GM23338 (cell line): ENCODE measurements around the gene UNC5B. TPM values are rescaled to one million over a fixed set of nuclear protein-coding genes. Genes with fewer than 3 reads are reported as not detected.

ENCODE experiments used
- ATAC-seq: fragments of 200-7000 bp; cut with Tn5 transposase; 3 replicates; pipeline ENCODE4 v1.9.1; 2020
- DNase-seq: peaks from one replicate; pipeline ENCODE4 v3.0.0-alpha.2; 2015; ENCODE audit warnings: low spot score
- H2AFZ ChIP-seq: fragments of 200-600 bp; sonication (generic); 2 replicates; pipeline ENCODE4 v1.8.0; 2016; ENCODE audit warnings: antibody characterized with exemption, mild to moderate bottlenecking, moderate library complexity
- H3F3A ChIP-seq: fragments of 200-600 bp; sonication (generic); replicated peaks from 2 replicates; pipeline ENCODE4 v1.8.0; 2017; ENCODE audit warnings: antibody characterized with exemption, mixed run types, low read depth
- H3K27ac ChIP-seq: fragments of 200-600 bp; sonication (generic); 2 replicates; pipeline ENCODE4 v1.6.1; 2016; ENCODE audit warnings: low read depth
- H3K27me3 ChIP-seq: fragments of 200-600 bp; sonication (generic); 2 replicates; pipeline ENCODE4 v1.8.0; 2016; ENCODE audit warnings: mild to moderate bottlenecking, mixed run types, moderate library complexity; ENCODE audit not compliant: insufficient read depth
- H3K36me3 ChIP-seq: fragments of 200-600 bp; sonication (generic); 2 replicates; pipeline ENCODE4 v1.8.0; 2016; ENCODE audit warnings: mild to moderate bottlenecking; ENCODE audit not compliant: insufficient read depth
- H3K4me1 ChIP-seq: fragments of 200-600 bp; sonication (generic); 2 replicates; pipeline ENCODE4 v1.8.0; 2016; ENCODE audit warnings: mild to moderate bottlenecking, moderate library complexity; ENCODE audit not compliant: insufficient read depth
- H3K4me2 ChIP-seq: fragments of 200-600 bp; sonication (generic); 2 replicates; pipeline ENCODE4 v1.7.1; 2017; ENCODE audit warnings: mixed run types
- H3K4me3 ChIP-seq: fragments of 200-600 bp; sonication (generic); 2 replicates; pipeline ENCODE4 v1.6.1; 2016; ENCODE audit warnings: mixed run types
- H3K79me2 ChIP-seq: fragments of 200-600 bp; sonication (generic); replicated peaks from 2 replicates; pipeline ENCODE4 v1.8.0; 2017; ENCODE audit warnings: mild to moderate bottlenecking; ENCODE audit not compliant: insufficient read depth
- H3K9me2 ChIP-seq: fragments of 200-600 bp; sonication (generic); 2 replicates; pipeline ENCODE4 v1.8.0; 2017; ENCODE audit not compliant: insufficient read depth
- H4K20me1 ChIP-seq: fragments of 200-600 bp; sonication (generic); replicated peaks from 2 replicates; pipeline ENCODE4 v1.8.0; 2017; ENCODE audit warnings: mild to moderate bottlenecking; ENCODE audit not compliant: insufficient read depth
- H3K27ac Mint-ChIP-seq: 2 replicates; pipeline ENCODE4 v1.8.0; 2020; ENCODE audit warnings: inconsistent platforms, mild to moderate bottlenecking, moderate library complexity, mixed read lengths
- H3K27me3 Mint-ChIP-seq: 3 replicates; pipeline ENCODE4 v1.8.0; 2022; ENCODE audit warnings: low read depth, mild to moderate bottlenecking, moderate library complexity, mixed read lengths, inconsistent platforms; ENCODE audit not compliant: insufficient read depth, poor library complexity
- H3K36me3 Mint-ChIP-seq: 3 replicates; pipeline ENCODE4 v1.8.0; 2021; ENCODE audit warnings: low read depth, mild to moderate bottlenecking, inconsistent platforms, moderate library complexity, mixed read lengths
- H3K4me1 Mint-ChIP-seq: 3 replicates; pipeline ENCODE4 v1.8.0; 2020; ENCODE audit warnings: mild to moderate bottlenecking, inconsistent platforms, mixed read lengths
- H3K4me3 Mint-ChIP-seq: 3 replicates; pipeline ENCODE4 v1.8.0; 2021; ENCODE audit warnings: moderate library complexity, mild to moderate bottlenecking, inconsistent platforms, mixed read lengths
- H3K9me3 Mint-ChIP-seq: 3 replicates; pipeline ENCODE4 v1.8.0; 2020; ENCODE audit warnings: moderate library complexity, mild to moderate bottlenecking, inconsistent platforms, mixed read lengths
- EZH2phosphoT487 ChIP-seq: fragments of 200-600 bp; sonication (generic); IDR thresholded peaks from one replicate; pipeline ENCODE4 v1.8.1; 2018; ENCODE audit warnings: antibody characterized with exemption; ENCODE audit not compliant: unreplicated experiment
- JUNB ChIP-seq: IDR thresholded peaks from one replicate; pipeline ENCODE4 v1.6.1; 2016; ENCODE audit warnings: antibody characterized with exemption; ENCODE audit not compliant: unreplicated experiment
- NANOG ChIP-seq: IDR thresholded peaks from 2 replicates; pipeline ENCODE4 v1.6.1; 2016; ENCODE audit warnings: antibody characterized with exemption, borderline replicate concordance
- polyA plus RNA-seq: library from polyadenylated mRNA; unstranded; fragments of >200 nt; fragmentation: Nextera tagmentation; extraction: Ambion mirVana; gene quantifications from 2 replicates; pipeline ENCODE4 v1.2.1, GENCODE V29; 2016
- total RNA-seq: library from RNA; depleted of rRNA; stranded (reverse); fragments of >200 nt; shearing (Covaris generic); gene quantifications from 2 replicates; pipeline ENCODE4 v1.2.3, GENCODE V29; 2014
- TF ChIP-seq, protein P1 (sequence below): fragments of 250-450 bp; sonication (Bioruptor Pico); IDR thresholded peaks from 2 replicates; pipeline ENCODE4 v1.5.0; 2020; ENCODE audit warnings: mild to moderate bottlenecking, moderate library complexity
- TF ChIP-seq, protein P2 (sequence below), 2 experiments: fragments of 200-600 bp in 1 of 2; sonication (generic) in 1 of 2; conservative IDR thresholded peaks; 2 replicates each; pipeline versions ENCODE4 v1.5.1 to v1.6.1; 2016 to 2017; ENCODE audit warnings: antibody characterized with exemption in 2 of 2, low read depth in 2 of 2, mild to moderate bottlenecking in 2 of 2, moderate library complexity in 1 of 2

The UNC5B gene
- total and polyA plus RNA-seq, 2 experiments from 2014 or later = 8.0 to 31.2 TPM

DNA sequence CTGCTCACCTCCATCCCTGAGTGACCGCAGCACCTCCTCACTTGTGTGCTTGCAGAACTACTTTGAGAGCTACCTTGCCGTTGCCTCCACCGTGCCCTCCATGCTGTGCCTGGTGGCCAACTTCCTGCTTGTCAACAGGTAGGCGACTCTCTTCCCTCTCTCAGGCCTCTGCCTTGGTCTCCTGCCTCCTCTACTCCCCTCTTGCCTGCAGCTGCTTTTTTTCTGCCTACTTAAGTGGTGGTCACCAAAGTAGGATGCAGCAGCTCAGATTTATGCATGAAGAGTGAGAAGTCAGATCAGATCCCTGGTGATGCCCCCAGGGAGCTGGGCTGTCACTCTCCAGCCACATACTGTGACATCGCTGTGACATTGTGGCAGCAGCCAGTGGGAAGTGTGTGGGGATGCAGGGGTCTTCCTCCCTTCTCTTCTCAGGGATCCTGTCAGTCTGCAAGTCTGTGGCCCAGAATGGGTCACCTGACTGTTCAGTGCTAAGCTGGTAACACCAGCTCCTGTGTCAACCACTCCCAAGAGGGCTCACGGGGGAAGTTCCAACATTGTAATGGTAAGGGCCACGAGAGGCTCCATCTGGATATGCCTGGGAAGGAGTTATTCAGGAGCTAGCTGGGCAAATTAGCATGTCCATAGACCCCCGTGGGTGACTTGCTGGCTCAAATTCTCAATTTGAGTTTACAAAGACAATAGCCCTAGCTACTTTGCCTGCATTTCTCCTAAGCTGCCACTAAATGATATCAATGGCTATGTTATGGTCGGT, 132.0 kb downstream of the UNC5B start:
- no peaks in the 10 kb centered on the region for H3K36me3 ChIP-seq
- H3K4me1 ChIP-seq = peaks cover 40% of the 10 kb centered on the region
- DNase-seq (peak; percentile 91), ATAC-seq (peak; percentile 92)
- no peaks in the 10 kb centered on the region for H4K20me1 ChIP-seq
- peaks cover 24% of the 10 kb centered on the region for H3K27me3 Mint-ChIP-seq
- peak overlapping the region; percentile 97 for H3K27ac Mint-ChIP-seq
- peak overlapping the region; percentile 25; the same call in 2 of the 3 replicates for H3K4me3 Mint-ChIP-seq
- H3K4me2 ChIP-seq = peak overlapping the region; percentile 63
- H3K27me3 ChIP-seq = no peaks in the 10 kb centered on the region
- H3K79me2 ChIP-seq = no peaks in the 10 kb centered on the region
- H3K9me2 ChIP-seq = no peaks in the 10 kb centered on the region
- H3K4me3 ChIP-seq = peak overlapping the region; percentile 23
- peaks cover 53% of the 10 kb centered on the region for H3K4me1 Mint-ChIP-seq
- peaks cover 3% of the 10 kb centered on the region; the same call in 2 of the 3 replicates for H3K36me3 Mint-ChIP-seq
- H3F3A ChIP-seq = peaks cover 11% of the 10 kb centered on the region
- H2AFZ ChIP-seq = no peak overlapping the region
- peak overlapping the region; percentile 93 for H3K27ac ChIP-seq
- 0 out of 3 replicates have a peak, but pooled peaks cover 4% of the 10 kb centered on the region for H3K9me3 Mint-ChIP-seq
- no peak for TF ChIP-seq NANOG
- TF ChIP-seq EZH2phosphoT487 = no peak
- TF ChIP-seq, protein P1, sequence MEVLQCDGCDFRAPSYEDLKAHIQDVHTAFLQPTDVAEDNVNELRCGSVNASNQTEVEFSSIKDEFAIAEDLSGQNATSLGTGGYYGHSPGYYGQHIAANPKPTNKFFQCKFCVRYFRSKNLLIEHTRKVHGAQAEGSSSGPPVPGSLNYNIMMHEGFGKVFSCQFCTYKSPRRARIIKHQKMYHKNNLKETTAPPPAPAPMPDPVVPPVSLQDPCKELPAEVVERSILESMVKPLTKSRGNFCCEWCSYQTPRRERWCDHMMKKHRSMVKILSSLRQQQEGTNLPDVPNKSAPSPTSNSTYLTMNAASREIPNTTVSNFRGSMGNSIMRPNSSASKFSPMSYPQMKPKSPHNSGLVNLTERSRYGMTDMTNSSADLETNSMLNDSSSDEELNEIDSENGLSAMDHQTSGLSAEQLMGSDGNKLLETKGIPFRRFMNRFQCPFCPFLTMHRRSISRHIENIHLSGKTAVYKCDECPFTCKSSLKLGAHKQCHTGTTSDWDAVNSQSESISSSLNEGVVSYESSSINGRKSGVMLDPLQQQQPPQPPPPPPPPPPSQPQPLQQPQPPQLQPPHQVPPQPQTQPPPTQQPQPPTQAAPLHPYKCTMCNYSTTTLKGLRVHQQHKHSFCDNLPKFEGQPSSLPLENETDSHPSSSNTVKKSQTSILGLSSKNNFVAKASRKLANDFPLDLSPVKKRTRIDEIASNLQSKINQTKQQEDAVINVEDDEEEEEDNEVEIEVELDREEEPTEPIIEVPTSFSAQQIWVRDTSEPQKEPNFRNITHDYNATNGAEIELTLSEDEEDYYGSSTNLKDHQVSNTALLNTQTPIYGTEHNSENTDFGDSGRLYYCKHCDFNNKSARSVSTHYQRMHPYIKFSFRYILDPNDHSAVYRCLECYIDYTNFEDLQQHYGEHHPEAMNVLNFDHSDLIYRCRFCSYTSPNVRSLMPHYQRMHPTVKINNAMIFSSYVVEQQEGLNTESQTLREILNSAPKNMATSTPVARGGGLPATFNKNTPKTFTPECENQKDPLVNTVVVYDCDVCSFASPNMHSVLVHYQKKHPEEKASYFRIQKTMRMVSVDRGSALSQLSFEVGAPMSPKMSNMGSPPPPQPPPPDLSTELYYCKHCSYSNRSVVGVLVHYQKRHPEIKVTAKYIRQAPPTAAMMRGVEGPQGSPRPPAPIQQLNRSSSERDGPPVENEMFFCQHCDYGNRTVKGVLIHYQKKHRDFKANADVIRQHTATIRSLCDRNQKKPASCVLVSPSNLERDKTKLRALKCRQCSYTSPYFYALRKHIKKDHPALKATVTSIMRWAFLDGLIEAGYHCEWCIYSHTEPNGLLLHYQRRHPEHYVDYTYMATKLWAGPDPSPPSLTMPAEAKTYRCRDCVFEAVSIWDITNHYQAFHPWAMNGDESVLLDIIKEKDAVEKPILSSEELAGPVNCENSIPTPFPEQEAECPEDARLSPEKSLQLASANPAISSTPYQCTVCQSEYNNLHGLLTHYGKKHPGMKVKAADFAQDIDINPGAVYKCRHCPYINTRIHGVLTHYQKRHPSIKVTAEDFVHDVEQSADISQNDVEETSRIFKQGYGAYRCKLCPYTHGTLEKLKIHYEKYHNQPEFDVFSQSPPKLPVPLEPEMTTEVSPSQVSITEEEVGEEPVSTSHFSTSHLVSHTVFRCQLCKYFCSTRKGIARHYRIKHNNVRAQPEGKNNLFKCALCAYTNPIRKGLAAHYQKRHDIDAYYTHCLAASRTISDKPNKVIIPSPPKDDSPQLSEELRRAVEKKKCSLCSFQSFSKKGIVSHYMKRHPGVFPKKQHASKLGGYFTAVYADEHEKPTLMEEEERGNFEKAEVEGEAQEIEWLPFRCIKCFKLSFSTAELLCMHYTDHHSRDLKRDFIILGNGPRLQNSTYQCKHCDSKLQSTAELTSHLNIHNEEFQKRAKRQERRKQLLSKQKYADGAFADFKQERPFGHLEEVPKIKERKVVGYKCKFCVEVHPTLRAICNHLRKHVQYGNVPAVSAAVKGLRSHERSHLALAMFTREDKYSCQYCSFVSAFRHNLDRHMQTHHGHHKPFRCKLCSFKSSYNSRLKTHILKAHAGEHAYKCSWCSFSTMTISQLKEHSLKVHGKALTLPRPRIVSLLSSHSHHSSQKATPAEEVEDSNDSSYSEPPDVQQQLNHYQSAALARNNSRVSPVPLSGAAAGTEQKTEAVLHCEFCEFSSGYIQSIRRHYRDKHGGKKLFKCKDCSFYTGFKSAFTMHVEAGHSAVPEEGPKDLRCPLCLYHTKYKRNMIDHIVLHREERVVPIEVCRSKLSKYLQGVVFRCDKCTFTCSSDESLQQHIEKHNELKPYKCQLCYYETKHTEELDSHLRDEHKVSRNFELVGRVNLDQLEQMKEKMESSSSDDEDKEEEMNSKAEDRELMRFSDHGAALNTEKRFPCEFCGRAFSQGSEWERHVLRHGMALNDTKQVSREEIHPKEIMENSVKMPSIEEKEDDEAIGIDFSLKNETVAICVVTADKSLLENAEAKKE = peak; percentile 40; the same call in 1 of the 2 replicates

DNA sequence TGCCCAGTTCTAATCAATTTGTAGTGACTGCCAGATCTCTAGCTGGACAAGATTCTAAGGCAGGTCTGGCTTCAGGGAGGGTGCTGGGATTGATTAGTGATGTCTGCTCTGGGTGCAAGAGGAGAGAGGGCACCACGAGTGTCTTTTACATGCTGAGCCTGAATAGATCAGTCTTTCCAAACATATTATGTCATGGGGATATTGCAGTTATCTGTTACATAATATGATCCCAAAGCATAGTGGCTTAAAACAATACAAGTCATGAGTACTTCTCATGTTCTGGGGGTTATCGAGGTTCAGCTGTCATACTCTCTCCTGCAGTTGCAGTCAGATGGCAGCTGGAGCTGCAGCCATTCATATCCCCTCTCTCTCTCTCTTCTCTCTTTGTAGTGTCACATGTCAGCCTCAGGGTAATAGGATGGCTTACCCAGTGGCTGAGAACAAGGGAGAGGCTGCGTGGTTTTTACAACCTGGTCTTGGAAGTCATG, 132.7 kb downstream of the UNC5B start:
- peak overlapping the region; percentile 73 for H3K27ac ChIP-seq
- no peaks in the 10 kb centered on the region for H3K27me3 ChIP-seq
- Mint-ChIP-seq H3K4me3 (peak overlapping the region; percentile 9; the same call in 1 of the 3 replicates), H3K36me3 (peaks cover 3% of the 10 kb centered on the region; the same call in 1 of the 3 replicates), H3K27ac (peak overlapping the region; percentile 97), H3K9me3 (0 out of 3 replicates have a peak, but pooled peaks cover 4% of the 10 kb centered on the region), H3K4me1 (peaks cover 54% of the 10 kb centered on the region), H3K27me3 (peaks cover 21% of the 10 kb centered on the region)
- H3K79me2 ChIP-seq = no peaks in the 10 kb centered on the region
- no peak for DNase-seq
- H4K20me1 ChIP-seq = no peaks in the 10 kb centered on the region
- no peaks in the 10 kb centered on the region for H3K9me2 ChIP-seq
- peak overlapping the region; percentile 40; the same call in 1 of the 2 replicates for H3K4me2 ChIP-seq
- H3K4me1 ChIP-seq = peaks cover 40% of the 10 kb centered on the region
- peak overlapping the region; percentile 17; the same call in 1 of the 2 replicates for H3K4me3 ChIP-seq
- ATAC-seq = peak; percentile 10
- no peak overlapping the region for H2AFZ ChIP-seq
- H3K36me3 ChIP-seq = no peaks in the 10 kb centered on the region
- TF ChIP-seq, protein P2, sequence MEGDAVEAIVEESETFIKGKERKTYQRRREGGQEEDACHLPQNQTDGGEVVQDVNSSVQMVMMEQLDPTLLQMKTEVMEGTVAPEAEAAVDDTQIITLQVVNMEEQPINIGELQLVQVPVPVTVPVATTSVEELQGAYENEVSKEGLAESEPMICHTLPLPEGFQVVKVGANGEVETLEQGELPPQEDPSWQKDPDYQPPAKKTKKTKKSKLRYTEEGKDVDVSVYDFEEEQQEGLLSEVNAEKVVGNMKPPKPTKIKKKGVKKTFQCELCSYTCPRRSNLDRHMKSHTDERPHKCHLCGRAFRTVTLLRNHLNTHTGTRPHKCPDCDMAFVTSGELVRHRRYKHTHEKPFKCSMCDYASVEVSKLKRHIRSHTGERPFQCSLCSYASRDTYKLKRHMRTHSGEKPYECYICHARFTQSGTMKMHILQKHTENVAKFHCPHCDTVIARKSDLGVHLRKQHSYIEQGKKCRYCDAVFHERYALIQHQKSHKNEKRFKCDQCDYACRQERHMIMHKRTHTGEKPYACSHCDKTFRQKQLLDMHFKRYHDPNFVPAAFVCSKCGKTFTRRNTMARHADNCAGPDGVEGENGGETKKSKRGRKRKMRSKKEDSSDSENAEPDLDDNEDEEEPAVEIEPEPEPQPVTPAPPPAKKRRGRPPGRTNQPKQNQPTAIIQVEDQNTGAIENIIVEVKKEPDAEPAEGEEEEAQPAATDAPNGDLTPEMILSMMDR (conservative IDR thresholded peaks at IDR 0.05; ENCODE audit: low read depth in 2 of 2) = peak in 1 of 2 experiments; percentile 24; a peak in 1 of 4 replicates
- no peak for TF ChIP-seq JUNB
- peaks cover 11% of the 10 kb centered on the region for H3F3A ChIP-seq
